Tibial artery (tissue), 4 donors: Measurements from ENCODE around the gene RAP1B.
"Not testable (repeated sequence)": the region's sequence is repeated elsewhere in the genome, so short reads cannot be mapped to it uniquely, and the experiment has no call there.

Source experiments
- DNase-seq, 2 donors: peaks; one replicate each; pipeline ENCODE4 v3.0.0-alpha.2; 2019
- H3K27ac ChIP-seq, 2 donors: fragments of 200-600 bp; sonication (generic) in 1 of 2; 1 replicate in 1 of 2; 2 replicates in 1 of 2; pipeline ENCODE4 v1.5.1; 2018 to 2019; ENCODE audit warnings: mild to moderate bottlenecking in 1 of 2
- H3K27me3 ChIP-seq, 2 donors: fragments of 200-600 bp; sonication (generic) in 1 of 2; one replicate each; pipeline versions ENCODE4 v1.5.1 to v1.6.0; 2016 to 2019
- H3K36me3 ChIP-seq, 3 donors: fragments of 200-600 bp; sonication (generic) in 2 of 3; one replicate each; pipeline ENCODE4 v1.5.1; 2016 to 2019; ENCODE audit warnings: mild to moderate bottlenecking in 2 of 3
- H3K4me1 ChIP-seq, 4 donors: fragments of 200-600 bp; sonication (generic) in 2 of 4; 1 replicate in 3 of 4; 2 replicates in 1 of 4; pipeline ENCODE4 v1.5.1; 2016 to 2019
- H3K4me3 ChIP-seq, 2 donors: fragments of 200-600 bp; sonication (generic) in 1 of 2; 1 replicate in 1 of 2; 2 replicates in 1 of 2; pipeline ENCODE4 v1.5.1; 2018 to 2019; ENCODE audit warnings: mild to moderate bottlenecking in 2 of 2
- H3K9me3 ChIP-seq, 3 donors: fragments of 200-600 bp; sonication (generic) in 1 of 3; one replicate each; pipeline ENCODE4 v1.5.1; 2016 to 2019
- intact Hi-C: fragments of 100-400 bp; cut with DNase I; formaldehyde crosslinking; loops from one replicate; pipeline ENCODE4 v1.15.0; 2023; ENCODE audit warnings: low total_unique reads
- TF ChIP-seq, protein P1 (sequence below), 2 experiments: fragments of 200-600 bp in 1 of 2; fragments of 450-650 bp in 1 of 2; IDR thresholded peaks; one replicate each; pipeline ENCODE4 v1.5.1; 2017 to 2019; ENCODE audit warnings: antibody characterized with exemption in 2 of 2, mild to moderate bottlenecking in 1 of 2, moderate library complexity in 1 of 2

Gene RAP1B

DNA sequence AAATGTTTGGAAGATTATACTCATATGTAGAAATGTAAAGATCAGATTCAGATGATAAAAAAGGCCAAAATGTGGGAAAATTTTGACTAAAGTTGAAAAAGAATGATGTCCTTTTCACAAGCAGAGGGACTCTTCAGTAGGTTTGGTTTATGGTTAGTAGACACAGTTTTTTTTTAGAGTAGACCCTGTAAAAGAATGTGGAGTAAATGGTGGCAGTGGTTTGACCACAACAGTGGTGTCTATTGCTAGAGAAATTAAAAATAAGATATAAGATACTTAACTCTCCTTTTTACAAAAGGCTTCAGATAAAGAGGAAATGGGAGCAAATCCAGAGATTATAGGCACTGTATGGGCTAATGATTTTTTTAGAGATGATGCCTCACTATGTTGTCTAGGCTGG is 21.8 kb downstream of the RAP1B start:
- no peak for DNase-seq
- Histone ChIP-seq H3K36me3 (peaks cover 5 to 9% (median 8%) of the 10 kb centered on the region in 3 donors), H3K27me3 (no peaks in the 10 kb centered on the region), H3K4me1 (peaks cover 0 to 86% (median 36%) of the 10 kb centered on the region in 4 donors), H3K27ac (no peak overlapping the region), H3K9me3 (peaks cover 0 to 7% (median 0%) of the 10 kb centered on the region in 3 donors), H3K4me3 (no peak overlapping the region)
- intact Hi-C loops = no loop called here
- TF ChIP-seq, protein P1, sequence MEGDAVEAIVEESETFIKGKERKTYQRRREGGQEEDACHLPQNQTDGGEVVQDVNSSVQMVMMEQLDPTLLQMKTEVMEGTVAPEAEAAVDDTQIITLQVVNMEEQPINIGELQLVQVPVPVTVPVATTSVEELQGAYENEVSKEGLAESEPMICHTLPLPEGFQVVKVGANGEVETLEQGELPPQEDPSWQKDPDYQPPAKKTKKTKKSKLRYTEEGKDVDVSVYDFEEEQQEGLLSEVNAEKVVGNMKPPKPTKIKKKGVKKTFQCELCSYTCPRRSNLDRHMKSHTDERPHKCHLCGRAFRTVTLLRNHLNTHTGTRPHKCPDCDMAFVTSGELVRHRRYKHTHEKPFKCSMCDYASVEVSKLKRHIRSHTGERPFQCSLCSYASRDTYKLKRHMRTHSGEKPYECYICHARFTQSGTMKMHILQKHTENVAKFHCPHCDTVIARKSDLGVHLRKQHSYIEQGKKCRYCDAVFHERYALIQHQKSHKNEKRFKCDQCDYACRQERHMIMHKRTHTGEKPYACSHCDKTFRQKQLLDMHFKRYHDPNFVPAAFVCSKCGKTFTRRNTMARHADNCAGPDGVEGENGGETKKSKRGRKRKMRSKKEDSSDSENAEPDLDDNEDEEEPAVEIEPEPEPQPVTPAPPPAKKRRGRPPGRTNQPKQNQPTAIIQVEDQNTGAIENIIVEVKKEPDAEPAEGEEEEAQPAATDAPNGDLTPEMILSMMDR (IDR thresholded peaks at IDR 0.05) = no peak

DNA sequence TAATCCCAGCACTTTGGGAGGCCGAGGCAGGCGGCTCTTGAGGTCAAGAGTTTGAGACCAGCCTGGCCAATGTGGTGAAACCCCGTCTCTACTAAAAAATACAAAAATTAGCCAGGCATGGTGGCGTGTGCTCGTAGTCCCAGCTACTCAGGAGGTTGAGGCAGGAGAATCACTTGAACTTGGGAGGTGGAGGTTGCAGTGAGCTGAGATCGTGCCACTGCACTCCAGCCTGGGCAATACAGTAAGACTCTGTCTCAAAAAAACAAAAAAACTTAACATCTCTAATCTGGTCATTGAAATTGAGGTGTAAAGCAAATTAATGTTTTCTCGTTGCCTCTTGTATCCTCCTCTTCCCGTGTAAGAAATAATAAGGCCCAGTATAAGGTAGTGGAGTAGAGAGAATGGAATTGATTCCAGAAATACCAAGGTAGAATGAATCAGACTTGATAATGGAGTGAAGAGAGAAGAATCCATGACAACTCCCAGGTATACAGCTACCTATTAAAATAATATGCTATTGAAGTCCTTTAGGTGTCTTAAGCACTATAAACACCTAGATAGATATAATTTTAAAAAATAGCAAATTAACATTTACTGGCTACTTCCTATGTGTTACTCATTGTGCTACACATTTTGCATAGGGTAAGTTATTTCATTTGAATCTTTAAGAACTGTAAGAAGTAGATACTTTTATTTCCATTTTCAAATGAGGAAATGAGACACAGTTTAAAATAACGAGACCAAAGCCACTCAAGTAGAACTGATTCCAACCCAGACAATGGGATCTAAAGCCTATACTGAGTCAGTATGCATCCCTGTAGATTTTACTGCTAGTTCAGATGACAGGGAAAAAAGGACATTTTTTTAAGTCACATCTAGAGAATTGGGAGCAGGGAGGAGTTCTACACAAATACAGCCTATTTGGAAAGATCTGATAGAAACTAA is 23.2 kb downstream of the RAP1B start:
- no peaks in the 10 kb centered on the region for H3K36me3 ChIP-seq
- H3K4me3 ChIP-seq = no peak overlapping the region
- intact Hi-C loops = no loop called here
- no peaks in the 10 kb centered on the region for H3K9me3 ChIP-seq
- no peaks in the 10 kb centered on the region for H3K27me3 ChIP-seq
- no peak for DNase-seq
- H3K4me1 ChIP-seq = peaks cover 0 to 97% (median 45%) of the 10 kb centered on the region in 4 donors
- TF ChIP-seq, protein P1 (IDR thresholded peaks at IDR 0.05) = no peak
- H3K27ac ChIP-seq = no peak overlapping the region

DNA sequence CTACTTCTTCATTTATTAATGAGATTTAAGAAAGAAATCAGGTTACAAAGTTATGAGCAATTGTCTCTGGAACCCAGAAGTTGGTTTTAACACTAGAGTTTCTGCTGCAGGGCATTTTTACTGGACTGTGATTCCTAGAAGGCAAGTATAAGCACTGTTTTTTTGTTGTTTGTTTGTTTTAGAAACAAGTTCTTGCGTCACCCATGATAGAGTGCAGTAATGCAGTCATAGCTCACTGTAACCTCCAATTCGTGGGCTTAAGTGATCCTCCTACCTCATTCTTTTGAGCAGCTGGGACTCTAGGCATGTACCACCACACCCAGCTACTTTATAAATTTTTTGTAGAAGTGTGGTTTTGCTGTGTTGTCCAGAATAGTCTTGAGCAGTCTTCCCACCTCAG is 25.6 kb downstream of the RAP1B start:
- DNase-seq = no peak
- Histone ChIP-seq H3K9me3 (no peaks in the 10 kb centered on the region), H3K4me1 (peaks cover 0 to 97% (median 47%) of the 10 kb centered on the region in 4 donors), H3K36me3 (no peaks in the 10 kb centered on the region), H3K4me3 (no peak overlapping the region), H3K27ac (no peak overlapping the region), H3K27me3 (no peaks in the 10 kb centered on the region)
- intact Hi-C loops = no loop called here
- TF ChIP-seq, protein P1 (IDR thresholded peaks at IDR 0.05) = no peak

DNA sequence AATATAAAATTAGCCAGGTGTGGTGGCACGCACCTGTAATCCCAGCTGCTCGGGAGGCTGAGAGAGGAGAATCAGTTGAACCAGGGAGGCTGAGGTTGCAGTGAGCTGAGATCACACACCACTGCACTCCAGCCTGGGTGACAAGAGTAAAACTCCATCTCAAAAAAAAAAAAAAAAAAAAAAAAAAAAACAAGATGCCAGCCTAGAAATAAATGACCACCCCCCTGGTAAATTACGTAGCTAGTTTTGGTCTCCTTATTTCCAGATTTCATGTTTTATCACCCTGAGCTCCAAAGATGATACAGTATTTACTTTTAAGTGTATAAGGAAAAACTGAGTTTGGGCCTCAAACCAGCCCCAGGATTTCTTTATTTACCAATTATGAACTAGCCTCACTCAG is 26.7 kb downstream of the RAP1B start:
- H3K9me3 ChIP-seq, DNase-seq, intact Hi-C loops, H3K27me3 ChIP-seq, H3K27ac ChIP-seq, H3K36me3 ChIP-seq, H3K4me3 ChIP-seq: not testable (repeated sequence)
- peaks cover 0 to 96% (median 44%) of the 10 kb centered on the region in 4 donors for H3K4me1 ChIP-seq

DNA sequence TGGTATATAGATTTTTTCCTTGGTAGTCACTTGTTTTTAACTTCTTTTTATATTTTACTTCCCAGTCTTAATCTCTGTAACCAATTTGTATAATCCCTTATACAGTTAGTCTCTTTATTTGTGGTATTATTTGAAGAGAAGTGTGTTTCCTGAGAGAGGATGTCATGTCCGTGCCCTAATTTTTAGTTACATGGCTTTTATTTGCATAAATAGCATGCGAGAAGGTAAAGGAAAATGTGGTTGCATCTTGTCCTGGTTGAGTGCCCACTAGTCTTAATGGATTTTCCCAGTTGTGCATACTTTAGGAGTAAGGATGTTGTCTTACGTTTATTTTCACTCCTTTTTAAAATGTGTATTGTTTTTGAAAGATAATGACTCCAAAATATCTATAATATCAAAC is 27.5 kb downstream of the RAP1B start:
- Histone ChIP-seq H3K9me3 (no peaks in the 10 kb centered on the region), H3K4me1 (peaks cover 0 to 96% (median 41%) of the 10 kb centered on the region in 4 donors)

More for the DNA sequence above, 27.5 kb downstream of the RAP1B start:
- H3K27ac ChIP-seq = no peak overlapping the region
- no peaks in the 10 kb centered on the region for H3K27me3 ChIP-seq
- H3K4me3 ChIP-seq = no peak overlapping the region
- DNase-seq = no peak
- no peaks in the 10 kb centered on the region for H3K36me3 ChIP-seq
- intact Hi-C loops = no loop called here
- TF ChIP-seq, protein P1 (IDR thresholded peaks at IDR 0.05) = no peak
